Measurements from ENCODE around the gene SLC25A21.

DNA sequence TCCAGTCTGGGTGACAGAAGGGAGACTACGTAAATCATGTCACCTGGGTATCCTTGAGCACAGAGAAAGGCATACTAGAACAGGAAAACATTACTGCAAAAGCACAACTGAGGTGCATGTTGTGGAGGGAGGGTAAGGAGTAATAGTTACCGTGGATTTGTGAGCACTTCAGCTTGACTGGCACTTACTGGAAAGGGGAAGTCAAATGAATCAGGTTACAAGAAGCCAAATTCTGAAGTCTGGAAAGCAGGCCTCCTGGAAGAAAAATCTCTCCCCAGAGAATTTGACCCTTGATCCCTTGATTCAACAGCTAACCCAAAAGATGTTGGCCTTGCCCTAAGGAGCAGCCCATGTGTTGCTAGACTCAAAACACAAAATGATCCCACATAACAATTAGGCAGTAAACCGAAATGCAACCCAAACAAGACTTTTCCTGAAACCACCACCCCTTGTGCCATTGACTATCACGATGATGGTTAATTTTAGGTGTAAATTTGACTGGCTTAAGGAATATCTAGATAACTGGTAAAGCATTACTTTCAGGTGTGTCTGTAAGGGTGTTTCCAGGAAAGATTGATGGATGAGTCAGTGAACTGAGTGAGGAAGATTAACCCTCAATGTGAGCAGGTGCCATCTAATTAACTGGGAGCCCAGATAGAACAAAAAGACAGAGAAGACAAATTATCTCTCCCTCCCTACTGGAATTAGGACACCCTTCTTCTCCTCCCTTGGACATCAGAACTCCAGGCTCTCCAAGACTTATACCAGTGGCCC is 108.8 kb downstream of the SLC25A21 start:
- no peak for TF ChIP-seq ZNF484 (CRISPR knock-in tag; IDR thresholded peaks at IDR 0.05; ENCODE audit: borderline replicate concordance, low read depth)
- no peak for TF ChIP-seq CTCF (CRISPR knock-in tag; IDR thresholded peaks at IDR 0.05)
- no peak for TF ChIP-seq POLR2A (IDR thresholded peaks at IDR 0.05; ENCODE audit: insufficient read depth in 1 of 2, low read depth in 2 of 2, low read length in 2 of 2)
- no peak for TF ChIP-seq STAG1 (CRISPR knock-in tag; IDR thresholded peaks at IDR 0.05)
- TF ChIP-seq ZNF747 (CRISPR knock-in tag; IDR thresholded peaks at IDR 0.05; ENCODE audit: borderline replicate concordance): no peak
- TF ChIP-seq MAZ (IDR thresholded peaks at IDR 0.05; ENCODE audit: borderline replicate concordance, low read depth, low read length): no peak
- no peak for TF ChIP-seq MAZ (CRISPR knock-in tag; IDR thresholded peaks at IDR 0.05; ENCODE audit: low read depth)
- no peak for TF ChIP-seq HNRNPUL1 (IDR thresholded peaks at IDR 0.05; ENCODE audit: low read depth, low read length)
- TF ChIP-seq SMARCE1 (IDR thresholded peaks at IDR 0.05; ENCODE audit: borderline replicate concordance): no peak
- no peak for TF ChIP-seq USF2 (IDR thresholded peaks at IDR 0.05; ENCODE audit: low read depth, low read length)
- TF ChIP-seq USF2 (CRISPR knock-in tag; IDR thresholded peaks at IDR 0.05; ENCODE audit: borderline replicate concordance): no peak
- no peak for TF ChIP-seq ZNF816 (CRISPR knock-in tag; IDR thresholded peaks at IDR 0.05; ENCODE audit: borderline replicate concordance)
